Activated naive CD8-positive, alpha-beta T cell treated with anti-CD3 and anti-CD28 coated beads for 36 hours (primary cell): ENCODE data around the gene DTWD1. TPM values are rescaled to one million over a fixed set of nuclear protein-coding genes. Genes with fewer than 3 reads are reported as not detected.
"Not testable (repeated sequence)": the region's sequence is repeated elsewhere in the genome, so short reads cannot be mapped to it uniquely, and the experiment has no call there.

Source experiments
- DNase-seq: peaks from one replicate; pipeline ENCODE4 v3.0.0; 2021
- H3K27ac Mint-ChIP-seq: one replicate; pipeline ENCODE4 v1.8.0; 2022; ENCODE audit warnings: mild to moderate bottlenecking, moderate library complexity, mixed read lengths
- H3K27me3 Mint-ChIP-seq: one replicate; pipeline ENCODE4 v1.8.0; 2022; ENCODE audit warnings: mild to moderate bottlenecking, mixed read lengths
- H3K36me3 Mint-ChIP-seq: one replicate; pipeline ENCODE4 v1.8.0; 2021; ENCODE audit warnings: mild to moderate bottlenecking, mixed read lengths
- H3K4me1 Mint-ChIP-seq: one replicate; pipeline ENCODE4 v1.8.0; 2021; ENCODE audit warnings: mixed read lengths
- H3K4me3 Mint-ChIP-seq: one replicate; pipeline ENCODE4 v1.8.0; 2022; ENCODE audit warnings: mild to moderate bottlenecking, moderate library complexity, mixed read lengths
- H3K9me3 Mint-ChIP-seq: one replicate; pipeline ENCODE4 v1.8.0; 2022; ENCODE audit warnings: mixed read lengths
- total RNA-seq, 2 experiments: library from RNA; stranded (reverse); gene quantifications; one replicate each; pipeline ENCODE4 v1.2.3, GENCODE V29; 2021

The DTWD1 gene, protein sequence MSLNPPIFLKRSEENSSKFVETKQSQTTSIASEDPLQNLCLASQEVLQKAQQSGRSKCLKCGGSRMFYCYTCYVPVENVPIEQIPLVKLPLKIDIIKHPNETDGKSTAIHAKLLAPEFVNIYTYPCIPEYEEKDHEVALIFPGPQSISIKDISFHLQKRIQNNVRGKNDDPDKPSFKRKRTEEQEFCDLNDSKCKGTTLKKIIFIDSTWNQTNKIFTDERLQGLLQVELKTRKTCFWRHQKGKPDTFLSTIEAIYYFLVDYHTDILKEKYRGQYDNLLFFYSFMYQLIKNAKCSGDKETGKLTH
- total RNA-seq: 10 to 100 TPM; 24.8 to 25.0 TPM

DNA sequence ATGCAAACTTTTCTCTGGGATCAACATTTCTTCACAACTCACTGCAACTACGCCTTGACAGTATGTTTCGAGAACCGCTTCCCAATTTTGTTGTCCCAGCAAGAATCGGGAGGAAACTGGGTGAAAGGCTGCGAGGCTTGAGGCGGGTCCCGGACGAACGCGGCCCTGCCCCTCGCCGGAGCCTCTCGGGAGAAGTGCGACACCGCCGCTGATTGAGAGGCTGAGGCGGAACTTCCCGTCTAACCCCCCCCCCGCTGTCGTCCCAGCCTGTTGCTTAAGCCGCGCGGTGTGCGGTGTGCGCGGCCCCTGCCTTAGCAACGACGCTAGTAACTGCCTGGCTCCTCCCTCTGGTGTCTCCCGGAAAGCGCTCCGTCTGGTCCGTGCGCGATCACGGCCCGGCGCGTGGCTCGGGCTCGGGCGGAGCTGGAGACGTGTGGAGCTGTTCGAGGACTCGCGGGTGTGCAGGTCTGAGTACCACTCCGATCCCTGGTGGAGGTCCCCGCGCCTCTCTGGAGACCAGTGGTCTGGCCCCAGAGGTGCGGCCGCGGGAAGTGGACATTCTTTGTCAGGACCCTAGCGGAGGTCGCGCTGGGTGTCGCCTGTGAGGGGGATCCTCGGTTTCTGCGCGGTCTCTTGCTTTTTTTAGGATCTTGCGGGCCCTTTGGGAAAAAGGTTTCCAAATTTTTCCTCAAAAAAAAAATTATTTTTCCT, at the start of gene DTWD1, which contains the start of gene FAM227B:
Gene DTWD1 (plus strand): TSS at position 391 of the 711 bp plus-strand sequence. CDS start 4,120 bp downstream, outside the sequence.
Gene FAM227B (minus strand): TSS at position 161 of the 711 bp plus-strand sequence. CDS start 5,647 bp downstream, outside the sequence.
- Mint-ChIP-seq H3K4me1 (peaks cover 31% of the 10 kb centered on the region), H3K27me3 (no peaks in the 10 kb centered on the region), H3K36me3 (peaks cover 30% of the 10 kb centered on the region), H3K4me3 (peak within 1 kb of the TSS; percentile 90), H3K9me3 (peaks cover 7% of the 10 kb centered on the region), H3K27ac (peak within 1 kb of the TSS; percentile 92)
- DNase-seq: peak; percentile 93

DNA sequence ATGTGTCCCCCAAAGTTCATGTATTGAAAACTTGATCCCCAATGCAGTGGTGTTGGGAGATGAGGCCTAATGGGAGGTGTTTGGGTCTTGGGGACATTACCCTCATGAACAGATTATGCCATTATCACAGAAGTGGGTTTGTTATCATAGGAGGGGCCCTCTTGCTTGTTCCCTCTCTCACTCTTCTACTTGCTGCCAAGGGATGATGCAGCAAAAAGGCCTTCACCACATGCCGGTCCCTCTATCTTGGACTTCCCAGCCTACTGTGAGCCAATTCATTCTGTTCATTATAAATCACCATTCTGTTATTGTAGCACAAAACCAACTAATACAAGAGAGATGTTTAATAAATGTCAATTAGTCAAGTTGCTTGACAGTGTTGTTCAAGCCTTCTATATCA, 47.4 kb upstream of the DTWD1 start:
- Mint-ChIP-seq H3K27me3 (no peaks in the 10 kb centered on the region), H3K4me1 (no peaks in the 10 kb centered on the region), H3K4me3 (no peak overlapping the region), H3K9me3 (peaks cover 25% of the 10 kb centered on the region), H3K27ac (no peak overlapping the region), H3K36me3 (peaks cover 37% of the 10 kb centered on the region)
- no peak for DNase-seq

DNA sequence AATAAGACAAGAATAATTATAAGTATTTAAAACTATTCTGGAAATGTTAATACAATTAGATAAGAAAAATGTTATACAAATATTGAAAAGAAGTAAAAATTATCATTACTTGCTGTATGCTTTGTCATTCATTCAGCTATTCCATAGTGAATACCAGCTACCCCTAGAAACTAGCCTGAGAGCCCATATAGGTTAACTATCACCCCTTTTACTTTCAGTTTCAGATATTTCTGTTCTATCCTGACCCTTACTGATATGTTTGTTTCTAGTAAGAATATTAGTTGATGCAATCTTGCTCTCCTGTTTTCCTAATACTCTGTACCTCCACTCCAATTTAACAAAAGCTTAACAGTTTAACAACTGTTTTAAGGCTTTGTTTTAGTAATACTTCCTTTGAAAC, 31.8 kb upstream of the DTWD1 start:
- H3K9me3 Mint-ChIP-seq: peaks cover 14% of the 10 kb centered on the region
- peaks cover 29% of the 10 kb centered on the region for H3K36me3 Mint-ChIP-seq
- peaks cover 4% of the 10 kb centered on the region for H3K4me1 Mint-ChIP-seq
- no peaks in the 10 kb centered on the region for H3K27me3 Mint-ChIP-seq
- peak overlapping the region; percentile 25 for H3K27ac Mint-ChIP-seq
- no peak overlapping the region for H3K4me3 Mint-ChIP-seq
- no peak for DNase-seq

DNA sequence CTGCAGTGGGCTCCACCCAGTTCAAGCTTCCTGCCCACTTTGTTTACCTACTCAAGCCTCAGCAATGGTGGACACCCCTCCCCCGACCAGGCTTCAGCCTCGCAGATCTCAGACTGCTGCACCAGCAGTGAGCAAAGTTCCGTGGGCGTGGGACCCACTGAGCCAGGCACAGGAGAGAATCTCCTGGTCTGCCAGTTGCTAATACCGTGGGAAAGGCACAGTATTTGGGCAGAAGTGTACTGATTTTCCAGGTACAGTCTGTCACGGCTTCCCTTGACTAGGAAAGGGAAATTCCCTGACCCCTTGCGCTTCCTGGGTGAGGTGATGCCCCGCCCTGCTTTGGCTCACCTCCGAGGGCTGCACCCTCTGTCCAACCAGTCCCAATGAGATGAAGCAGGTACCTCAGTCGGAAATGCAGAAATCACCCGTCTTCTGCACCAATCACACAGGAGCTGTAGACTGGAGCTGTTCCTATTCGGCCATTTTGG, 28.0 kb upstream of the DTWD1 start:
- H3K27ac Mint-ChIP-seq, H3K4me3 Mint-ChIP-seq, DNase-seq, H3K4me1 Mint-ChIP-seq, H3K27me3 Mint-ChIP-seq: not testable (repeated sequence)
- H3K36me3 Mint-ChIP-seq: peaks cover 20% of the 10 kb centered on the region
- H3K9me3 Mint-ChIP-seq: peaks cover 19% of the 10 kb centered on the region

DNA sequence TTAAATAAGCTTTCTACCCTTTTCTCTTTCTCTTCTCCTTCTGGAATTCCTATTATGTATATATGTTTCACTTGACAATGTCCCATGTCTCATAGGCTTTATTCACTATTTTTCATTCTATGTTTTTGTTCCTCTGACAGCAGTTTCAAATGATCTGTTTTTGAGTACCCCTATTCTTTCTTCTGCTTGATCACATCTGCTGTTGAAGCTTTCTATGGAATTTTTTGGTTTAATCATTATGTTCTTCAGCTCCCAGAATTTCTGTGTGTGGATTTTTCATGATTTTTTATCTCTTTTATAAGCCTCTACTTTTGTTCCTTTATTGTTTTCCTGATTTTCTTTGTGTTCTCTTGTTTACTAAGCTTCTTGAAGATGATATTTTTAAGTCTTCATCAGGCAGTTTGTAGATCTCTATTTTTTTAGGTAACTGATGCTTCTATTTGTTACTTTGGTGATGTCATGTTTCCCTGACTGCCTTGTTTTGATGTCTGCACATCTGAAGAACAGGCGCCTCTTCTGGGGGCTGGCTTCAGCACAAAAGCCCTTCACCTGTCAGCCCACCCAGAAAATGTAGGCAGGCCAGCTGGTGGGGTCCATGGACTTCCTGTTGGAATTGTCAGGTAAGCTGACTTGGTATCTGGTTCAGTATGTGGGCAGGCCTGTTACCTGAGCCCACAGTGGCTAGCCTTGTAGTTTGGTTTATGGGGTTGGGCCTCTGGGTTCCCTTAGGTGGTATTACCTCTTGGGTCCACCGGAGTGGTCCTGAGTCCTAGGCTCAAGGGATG, 16.0 kb upstream of the DTWD1 start:
- DNase-seq: no peak
- peaks cover 38% of the 10 kb centered on the region for H3K36me3 Mint-ChIP-seq
- H3K27ac Mint-ChIP-seq: no peak overlapping the region
- no peaks in the 10 kb centered on the region for H3K4me1 Mint-ChIP-seq
- H3K9me3 Mint-ChIP-seq: peaks cover 26% of the 10 kb centered on the region
- H3K4me3 Mint-ChIP-seq: no peak overlapping the region
- H3K27me3 Mint-ChIP-seq: no peaks in the 10 kb centered on the region

DNA sequence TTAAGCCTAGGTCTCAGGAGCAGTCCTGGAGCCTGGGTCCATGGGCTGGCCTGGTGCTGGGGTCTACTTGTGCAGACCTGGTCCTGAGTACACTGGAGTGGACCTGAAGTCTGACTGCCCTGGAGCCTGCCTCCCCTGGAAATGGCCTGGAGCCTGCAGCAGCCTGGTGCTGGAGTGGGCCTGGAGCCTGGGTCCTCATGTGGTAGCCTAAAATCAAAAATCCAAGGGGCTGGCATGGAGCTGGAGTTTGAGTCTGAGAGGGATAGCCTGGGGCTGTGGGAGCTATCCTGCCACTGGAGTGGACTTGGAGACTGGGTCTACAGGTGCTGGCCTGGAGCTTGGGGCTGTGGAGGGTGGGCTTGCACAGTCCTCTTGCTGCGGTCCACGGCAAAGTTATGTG, 15.3 kb upstream of the DTWD1 start:
- no peak overlapping the region for H3K27ac Mint-ChIP-seq
- H3K4me1 Mint-ChIP-seq: no peaks in the 10 kb centered on the region
- no peak overlapping the region for H3K4me3 Mint-ChIP-seq

DNA sequence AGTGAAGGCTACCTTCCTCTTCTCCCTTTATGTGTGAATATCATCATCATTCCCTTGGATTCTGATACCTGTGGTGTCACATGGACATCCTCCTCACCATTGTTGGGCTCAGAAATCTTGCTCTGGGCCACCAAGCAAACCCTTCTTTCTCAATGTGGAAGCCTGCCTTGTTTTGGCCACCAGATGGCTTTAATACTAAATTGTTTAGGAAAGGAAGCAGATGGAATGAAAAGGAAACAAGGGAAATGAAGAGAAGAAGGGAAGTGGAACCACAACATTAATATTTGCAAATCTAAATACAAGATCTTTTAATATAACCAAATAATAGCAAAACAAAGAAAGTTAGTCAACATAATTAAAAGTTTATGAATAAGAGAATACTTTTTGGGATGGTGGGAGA, 14.3 kb upstream of the DTWD1 start:
- Mint-ChIP-seq H3K27me3 (no peaks in the 10 kb centered on the region), H3K27ac (no peak overlapping the region)
- DNase-seq: no peak

More for the DNA sequence above, 15.3 kb upstream of the DTWD1 start:
- no peak for DNase-seq
- peaks cover 35% of the 10 kb centered on the region for H3K36me3 Mint-ChIP-seq
- no peaks in the 10 kb centered on the region for H3K27me3 Mint-ChIP-seq
- H3K9me3 Mint-ChIP-seq: peaks cover 22% of the 10 kb centered on the region

DNA sequence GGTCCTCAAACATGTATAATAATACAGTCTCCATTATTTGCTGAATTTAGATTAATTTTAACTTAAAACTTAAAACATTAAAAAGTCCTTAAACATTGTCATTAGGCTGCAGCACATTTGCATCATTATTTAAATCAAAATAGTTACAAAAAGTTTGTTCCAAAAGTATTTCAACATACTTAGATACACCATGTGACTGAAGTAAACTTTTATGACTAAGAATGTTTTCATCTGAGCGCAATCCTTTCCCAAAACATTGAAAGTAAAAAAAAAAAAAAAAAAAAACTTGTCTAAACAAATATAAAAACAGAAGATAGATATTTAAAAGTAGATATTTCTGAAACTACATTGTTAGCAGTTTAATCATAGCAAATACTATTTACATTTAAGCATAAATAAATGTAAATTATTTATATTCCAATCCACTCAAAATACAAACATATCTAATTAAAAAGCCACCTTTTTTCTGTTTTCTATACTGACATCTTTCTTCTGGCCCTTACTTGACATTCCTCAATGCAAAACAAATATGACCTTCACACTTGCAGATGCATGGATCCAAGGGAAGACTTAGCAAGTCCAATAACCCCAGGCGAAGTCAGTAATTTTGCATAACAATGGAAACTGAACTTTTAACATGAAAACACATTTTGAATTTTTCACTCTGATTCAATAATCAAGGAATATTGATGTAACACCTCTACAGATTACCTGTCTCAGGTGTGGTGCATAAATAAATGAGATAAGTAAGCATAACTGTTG, 10.5 kb upstream of the DTWD1 start:
- H3K36me3 Mint-ChIP-seq: peaks cover 43% of the 10 kb centered on the region
- H3K4me3 Mint-ChIP-seq: no peak overlapping the region
- no peak overlapping the region for H3K27ac Mint-ChIP-seq
- H3K27me3 Mint-ChIP-seq: no peaks in the 10 kb centered on the region
- peaks cover 11% of the 10 kb centered on the region for H3K9me3 Mint-ChIP-seq
- no peaks in the 10 kb centered on the region for H3K4me1 Mint-ChIP-seq
- no peak for DNase-seq

More for the DNA sequence above, 14.3 kb upstream of the DTWD1 start:
- Mint-ChIP-seq H3K4me1 (no peaks in the 10 kb centered on the region), H3K36me3 (peaks cover 32% of the 10 kb centered on the region), H3K9me3 (peaks cover 19% of the 10 kb centered on the region), H3K4me3 (no peak overlapping the region)

DNA sequence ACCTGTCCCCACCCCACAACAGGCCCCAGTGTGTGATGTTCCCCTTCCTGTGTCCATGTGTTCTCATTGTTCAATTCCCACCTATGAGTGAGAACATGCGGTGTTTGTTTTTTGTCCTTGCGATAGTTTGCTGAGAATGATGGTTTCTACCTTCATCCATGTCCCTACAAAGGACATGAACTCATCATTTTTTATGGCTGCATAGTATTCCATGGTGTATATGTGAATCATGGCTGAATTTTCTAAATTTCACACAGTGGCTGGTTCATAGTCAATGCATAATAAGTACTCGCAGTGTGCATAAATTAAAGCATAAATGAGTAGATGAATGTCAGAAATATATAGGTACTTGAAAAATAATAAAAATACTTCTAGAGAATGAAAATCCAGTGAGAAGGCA, 8.6 kb upstream of the DTWD1 start:
- not testable (repeated sequence) for H3K27me3 Mint-ChIP-seq

DNA sequence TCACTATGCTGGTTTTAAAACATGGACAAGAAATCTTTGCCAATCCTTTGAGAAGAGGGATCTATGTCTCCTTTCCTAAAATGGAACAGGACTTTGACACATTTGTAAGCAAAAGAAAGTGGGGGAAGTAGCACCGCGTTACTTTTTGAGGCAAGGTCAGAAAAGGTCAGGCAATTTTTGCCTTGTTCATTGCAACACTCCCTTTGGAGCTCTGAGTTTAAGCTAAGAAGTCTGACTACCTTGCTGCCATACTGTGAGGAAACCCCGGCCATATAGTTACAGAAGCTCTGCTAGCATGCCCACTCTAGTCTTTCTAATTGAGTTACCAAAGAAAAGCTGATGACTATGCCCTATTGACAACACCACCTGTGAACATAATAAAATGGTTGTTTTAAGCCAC, 1.6 kb upstream of the DTWD1 start:
- no peak overlapping the region for H3K27ac Mint-ChIP-seq
- H3K36me3 Mint-ChIP-seq: peaks cover 31% of the 10 kb centered on the region
- no peak overlapping the region for H3K4me3 Mint-ChIP-seq
- peaks cover 15% of the 10 kb centered on the region for H3K9me3 Mint-ChIP-seq
- DNase-seq: no peak
- H3K4me1 Mint-ChIP-seq: peaks cover 31% of the 10 kb centered on the region
- no peaks in the 10 kb centered on the region for H3K27me3 Mint-ChIP-seq

More for the DNA sequence above, 8.6 kb upstream of the DTWD1 start:
- peaks cover 36% of the 10 kb centered on the region for H3K36me3 Mint-ChIP-seq
- not testable (repeated sequence) for H3K27ac Mint-ChIP-seq, H3K4me3 Mint-ChIP-seq, H3K4me1 Mint-ChIP-seq, DNase-seq
- H3K9me3 Mint-ChIP-seq: peaks cover 17% of the 10 kb centered on the region

DNA sequence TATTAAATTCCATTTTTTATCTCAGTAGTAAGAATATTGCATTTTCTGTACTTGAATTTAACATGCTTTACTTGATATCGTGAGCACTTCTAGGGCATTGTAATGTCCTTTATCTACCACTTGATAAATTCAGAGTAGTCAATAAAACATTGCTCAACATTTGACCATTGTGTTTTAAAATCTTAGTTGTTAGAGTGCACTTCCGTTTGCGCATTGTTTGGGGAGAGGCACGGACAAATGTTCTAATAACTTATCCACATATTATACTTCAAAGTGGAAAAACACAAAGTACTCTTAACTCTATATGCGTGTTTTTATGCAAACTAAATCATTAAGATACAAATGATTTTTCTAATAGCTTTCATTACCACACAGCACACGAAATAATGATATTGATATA, 649 bp upstream of the DTWD1 start:
- Mint-ChIP-seq H3K27me3 (no peaks in the 10 kb centered on the region), H3K4me3 (peak overlapping the region; percentile 90), H3K9me3 (peaks cover 11% of the 10 kb centered on the region), H3K36me3 (peaks cover 29% of the 10 kb centered on the region), H3K4me1 (peaks cover 31% of the 10 kb centered on the region), H3K27ac (peak overlapping the region; percentile 92)
- DNase-seq: no peak

DNA sequence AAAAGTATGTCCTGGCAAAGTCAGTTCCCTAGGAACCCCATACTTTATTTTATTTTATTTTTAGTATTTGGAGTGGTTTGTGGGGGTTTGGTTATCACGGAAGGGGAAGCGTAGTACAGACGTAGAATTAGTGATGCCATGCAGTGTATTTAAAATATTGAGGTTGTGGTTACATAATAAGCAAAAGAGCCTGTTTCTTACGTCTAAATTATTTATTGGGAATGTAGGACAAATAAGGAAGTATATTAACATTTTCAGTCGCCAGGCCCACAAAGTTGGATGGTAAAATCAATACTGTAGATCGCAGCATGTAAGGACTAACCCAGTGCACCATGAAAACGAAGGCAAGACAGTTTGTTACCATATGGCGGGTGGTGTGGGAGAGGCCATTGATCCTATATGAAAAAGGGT, 558 bp downstream of the DTWD1 start:
- Mint-ChIP-seq H3K9me3 (peaks cover 4% of the 10 kb centered on the region), H3K27ac (peak overlapping the region; percentile 92), H3K4me3 (peak overlapping the region; percentile 90), H3K4me1 (peaks cover 31% of the 10 kb centered on the region), H3K27me3 (no peaks in the 10 kb centered on the region), H3K36me3 (peaks cover 26% of the 10 kb centered on the region)
- no peak for DNase-seq

DNA sequence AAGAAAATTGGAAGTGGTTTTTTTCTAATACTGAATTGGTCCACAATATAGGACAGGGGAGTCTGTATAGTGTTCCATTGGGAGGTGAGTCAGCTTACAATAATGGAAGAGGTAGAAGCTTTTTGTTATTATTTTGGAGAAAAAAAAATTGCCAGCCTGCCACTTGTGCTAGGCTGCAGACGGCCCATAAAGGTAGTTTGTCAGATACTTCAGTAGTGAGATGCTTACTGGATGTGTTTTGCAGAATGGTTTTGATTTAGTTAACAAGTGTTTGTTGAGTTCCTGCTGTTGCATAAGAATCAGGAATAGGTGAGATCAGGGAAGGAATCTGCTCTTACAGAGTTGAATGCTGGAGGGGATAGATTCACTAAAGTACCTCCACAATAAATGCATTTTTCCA, 1.0 kb downstream of the DTWD1 start:
- Mint-ChIP-seq H3K4me3 (peak overlapping the region; percentile 90), H3K9me3 (peaks cover 4% of the 10 kb centered on the region), H3K27ac (no peak overlapping the region), H3K4me1 (peaks cover 31% of the 10 kb centered on the region), H3K27me3 (no peaks in the 10 kb centered on the region), H3K36me3 (peaks cover 28% of the 10 kb centered on the region)
- no peak for DNase-seq

DNA sequence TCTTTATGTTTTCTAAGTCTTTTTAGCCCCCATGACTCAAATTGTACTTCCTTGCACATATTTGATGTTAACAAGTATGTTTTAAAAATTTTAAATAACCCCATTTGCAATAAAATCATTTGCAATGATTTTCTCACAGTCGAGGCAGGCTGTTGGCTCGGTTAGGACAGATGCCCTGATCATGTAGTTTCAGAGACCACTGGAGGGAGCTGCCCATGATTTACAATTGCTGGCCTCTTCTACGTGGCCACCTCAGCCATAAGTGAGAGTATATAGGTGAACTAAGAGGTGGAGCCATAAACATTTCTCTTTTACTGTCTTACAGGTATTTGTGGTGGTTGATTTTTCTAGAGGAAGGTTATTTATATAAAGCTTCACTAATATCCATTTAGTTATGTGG, 1.7 kb downstream of the DTWD1 start:
- peaks cover 27% of the 10 kb centered on the region for H3K36me3 Mint-ChIP-seq
- H3K27ac Mint-ChIP-seq: no peak overlapping the region
- no peak for DNase-seq
- no peaks in the 10 kb centered on the region for H3K27me3 Mint-ChIP-seq
- peaks cover 31% of the 10 kb centered on the region for H3K4me1 Mint-ChIP-seq
- no peak overlapping the region for H3K4me3 Mint-ChIP-seq
- H3K9me3 Mint-ChIP-seq: peaks cover 4% of the 10 kb centered on the region
